ENCODE results near the gene PATE1.

Gene PATE1

GRCh38 chr11:125797641-125798040 is 51.6 kb downstream of the PATE1 start:
- DNase-seq: no peak
